Progenitor cell of endocrine pancreas (in vitro differentiated cells): Measurements from ENCODE around the gene GPR152. TPM values are rescaled to one million over a fixed set of nuclear protein-coding genes. Genes with fewer than 3 reads are reported as not detected.
A peak's percentile ranks its signal among the peaks of the same experiment; 100 is the strongest.
"Not testable (repeated sequence)": the region's sequence is repeated elsewhere in the genome, so short reads cannot be mapped to it uniquely, and the experiment has no call there.

ENCODE experiments used
- DNase-seq: peaks from one replicate; pipeline ENCODE4 v3.0.0; 2021; ENCODE audit warnings: low spot score; ENCODE audit not compliant: unreplicated experiment
- H3K27ac Mint-ChIP-seq: 2 replicates; pipeline ENCODE4 v1.8.0; 2021; ENCODE audit warnings: mild to moderate bottlenecking, moderate library complexity, mixed read lengths
- H3K27me3 Mint-ChIP-seq: 2 replicates; pipeline ENCODE4 v1.8.0; 2021; ENCODE audit warnings: mixed read lengths
- H3K36me3 Mint-ChIP-seq: 2 replicates; pipeline ENCODE4 v1.8.0; 2022; ENCODE audit warnings: mixed read lengths; ENCODE audit not compliant: insufficient read depth
- H3K4me1 Mint-ChIP-seq: 2 replicates; pipeline ENCODE4 v1.8.0; 2021; ENCODE audit warnings: low read depth, mixed read lengths
- H3K4me3 Mint-ChIP-seq: 2 replicates; pipeline ENCODE4 v1.8.0; 2021; ENCODE audit warnings: low read depth, mild to moderate bottlenecking, moderate library complexity, mixed read lengths
- H3K9me3 Mint-ChIP-seq: 2 replicates; pipeline ENCODE4 v1.8.0; 2021; ENCODE audit warnings: low read depth, mixed read lengths
- CTCF ChIP-seq: fragments of 200-600 bp; sonication (generic); IDR thresholded peaks from one replicate; pipeline ENCODE4 v1.5.0; 2021; ENCODE audit warnings: antibody characterized with exemption, mild to moderate bottlenecking; ENCODE audit not compliant: unreplicated experiment
- total RNA-seq: library from RNA; stranded (reverse); gene quantifications from 2 replicates; pipeline ENCODE4 v1.2.1, GENCODE V29; 2021

GPR152 gene
- total RNA-seq, 1 donor from 2014 or later: not detected

GRCh38 chr11:67489885-67490726, 37.6 kb upstream of the GPR152 start:
- Mint-ChIP-seq H3K36me3 (peaks cover 8% of the 10 kb centered on the region), H3K4me1 (no peaks in the 10 kb centered on the region), H3K4me3 (no peak overlapping the region), H3K27me3 (no peaks in the 10 kb centered on the region), H3K27ac (no peak overlapping the region), H3K9me3 (no peaks in the 10 kb centered on the region)
- no peak for DNase-seq
- no peak for TF ChIP-seq CTCF

- H3K4me1 Mint-ChIP-seq: no peaks in the 10 kb centered on the region
- H3K4me3 Mint-ChIP-seq: no peak overlapping the region
- H3K27ac Mint-ChIP-seq: no peak overlapping the region
- no peak for DNase-seq
- peaks cover 15% of the 10 kb centered on the region for H3K36me3 Mint-ChIP-seq
- no peaks in the 10 kb centered on the region for H3K27me3 Mint-ChIP-seq
- TF ChIP-seq CTCF: no peak
- no peaks in the 10 kb centered on the region for H3K9me3 Mint-ChIP-seq
These were observed 36.8 kb upstream of the GPR152 start for GRCh38 chr11:67489203-67489884.

- no peak for DNase-seq
- Mint-ChIP-seq H3K9me3 (peaks cover 2% of the 10 kb centered on the region), H3K4me3 (no peak overlapping the region), H3K27ac (no peak overlapping the region), H3K4me1 (peaks cover 9% of the 10 kb centered on the region), H3K36me3 (peaks cover 16% of the 10 kb centered on the region), H3K27me3 (no peaks in the 10 kb centered on the region)
- TF ChIP-seq CTCF: no peak
These were observed 34.1 kb upstream of the GPR152 start for GRCh38 chr11:67486481-67487195.

- peaks cover 16% of the 10 kb centered on the region for H3K36me3 Mint-ChIP-seq
- H3K27ac Mint-ChIP-seq, DNase-seq, H3K9me3 Mint-ChIP-seq, H3K4me1 Mint-ChIP-seq, H3K4me3 Mint-ChIP-seq, H3K27me3 Mint-ChIP-seq: not testable (repeated sequence)
These were observed 33.4 kb upstream of the GPR152 start for GRCh38 chr11:67485873-67486361.

GRCh38 chr11:67484847-67485311, 32.4 kb upstream of the GPR152 start:
- Mint-ChIP-seq H3K4me3 (peak overlapping the region; percentile 7), H3K9me3 (peaks cover 2% of the 10 kb centered on the region), H3K27ac (no peak overlapping the region), H3K27me3 (peaks cover under 1% of the 10 kb centered on the region), H3K36me3 (peaks cover 16% of the 10 kb centered on the region), H3K4me1 (peaks cover 9% of the 10 kb centered on the region)
- TF ChIP-seq CTCF: no peak
- no peak for DNase-seq
